Endometrial microvascular endothelial cells (primary cell): ENCODE data around the gene SLC27A3. TPM values are rescaled to one million over a fixed set of nuclear protein-coding genes. Genes with fewer than 3 reads are reported as not detected.

Experiments
- in situ Hi-C: cut with HindIII; loops from 2 replicates; pipeline ENCODE4 v1.10.0; 2017; ENCODE audit warnings: low sequenced_read_pairs, low pct_unique_long_range_greater_than_20kb; ENCODE audit errors: inconsistent ontology term
- total RNA-seq: library from RNA; depleted of rRNA; stranded (reverse); fragments of >200 nt; gene quantifications from one replicate; pipeline ENCODE4 v1.2.3, GENCODE V29; 2015; ENCODE audit errors: inconsistent ontology term

SLC27A3 gene
- total RNA-seq, result 18.0 TPM

- in situ Hi-C loops, result no loop called here
Measured at GRCh38 chr1:153774780-153775457, at the start of gene SLC27A3. SLC27A3 (plus strand) TSS chr1:153775407; CDS start chr1:153775498, 91 bp downstream.

- in situ Hi-C loops, result no loop called here
Measured at GRCh38 chr1:153727463-153728304, 47.5 kb upstream of the SLC27A3 start, which contains the start of gene INTS3. INTS3 (plus strand) TSS chr1:153728050; CDS start chr1:153728635, 585 bp downstream.

- in situ Hi-C loops, result no loop called here
Measured at GRCh38 chr1:153728305-153729066, 46.7 kb upstream of the SLC27A3 start.

GRCh38 chr1:153730468-153730988, 44.7 kb upstream of the SLC27A3 start:
- in situ Hi-C loops, result no loop called here

- in situ Hi-C loops, result no loop called here
Measured at GRCh38 chr1:153733970-153734369, 41.2 kb upstream of the SLC27A3 start.

- in situ Hi-C loops, result no loop called here
Measured at GRCh38 chr1:153734396-153735089, 40.7 kb upstream of the SLC27A3 start.

GRCh38 chr1:153735090-153735420, 40.2 kb upstream of the SLC27A3 start:
- in situ Hi-C loops, result no loop called here

GRCh38 chr1:153741986-153742385, 33.2 kb upstream of the SLC27A3 start:
- in situ Hi-C loops, result no loop called here

GRCh38 chr1:153742411-153743142, 32.6 kb upstream of the SLC27A3 start:
- in situ Hi-C loops, result no loop called here

- in situ Hi-C loops, result no loop called here
Measured at GRCh38 chr1:153745417-153745816, 29.8 kb upstream of the SLC27A3 start.

- in situ Hi-C loops, result no loop called here
Measured at GRCh38 chr1:153746174-153746573, 29.0 kb upstream of the SLC27A3 start.

- in situ Hi-C loops, result no loop called here
Measured at GRCh38 chr1:153748903-153749302, 26.3 kb upstream of the SLC27A3 start.

GRCh38 chr1:153749408-153750005, 25.7 kb upstream of the SLC27A3 start:
- in situ Hi-C loops, result no loop called here

- in situ Hi-C loops, result no loop called here
Measured at GRCh38 chr1:153750026-153750995, 24.9 kb upstream of the SLC27A3 start.

GRCh38 chr1:153752072-153752471, 23.1 kb upstream of the SLC27A3 start:
- in situ Hi-C loops, result no loop called here

GRCh38 chr1:153752571-153753195, 22.5 kb upstream of the SLC27A3 start:
- in situ Hi-C loops, result no loop called here
